Measurements from ENCODE around the gene TRIM63. TPM values are rescaled to one million over a fixed set of nuclear protein-coding genes. Genes with fewer than 3 reads are reported as not detected.

Gene TRIM63
- total and polyA plus RNA-seq, 2 of the 8 experiments (the other 6 are each of a cell fraction or from before 2014, with no cell fraction given) = not detected

- Histone ChIP-seq H3K9me3 (ENCODE audit: insufficient read depth in 2 of 2, low read depth in 1 of 2, low read length in 1 of 2) (no peaks in the 10 kb centered on the region), H3K27me3 (replicated peaks in 1 of 4; ENCODE audit: control insufficient read depth in 3 of 4, extremely low read depth in 1 of 4, insufficient read depth in 3 of 4, low read length in 3 of 4) (peaks cover 0 to 11% (median 7%) of the 10 kb centered on the region in 4 experiments; a peak in 4 of 7 replicates), H3K4me3 (ENCODE audit: extremely low read depth in 1 of 4, insufficient read depth in 2 of 4, low read depth in 3 of 4, low read length in 4 of 4) (peak overlapping the region in 1 of 4 experiments; percentile 92; a peak in 1 of 8 replicates), H3K23ac (ENCODE audit: insufficient read length) (no peak overlapping the region), H2AK5ac (ENCODE audit: low read depth, low read length) (no peak overlapping the region), H3K79me1 (ENCODE audit: low read depth, low read length) (no peaks in the 10 kb centered on the region), H3K4ac (replicated peaks; ENCODE audit: insufficient read length, low read depth, low read length) (no peak overlapping the region), H3K14ac (ENCODE audit: insufficient read length) (no peak overlapping the region), H3K4me2 (ENCODE audit: insufficient read depth in 1 of 2, low read depth in 2 of 2, low read length in 2 of 2) (peak overlapping the region in 1 of 2 experiments; percentile 77; a peak in 2 of 4 replicates), H4K91ac (replicated peaks; ENCODE audit: insufficient read length, low read length) (no peak overlapping the region), H3K56ac (replicated peaks; ENCODE audit: insufficient read length, low read depth, low read length) (no peak overlapping the region), H4K20me1 (replicated peaks in 1 of 2; ENCODE audit: control insufficient read depth in 1 of 2, insufficient read depth in 2 of 2, low read length in 2 of 2) (peaks cover 0 to 1% of the 10 kb centered on the region in 2 experiments), H2BK120ac (replicated peaks; ENCODE audit: low read depth, low read length) (no peak overlapping the region), H2BK5ac (ENCODE audit: low read depth, low read length) (no peak overlapping the region), H3K23me2 (ENCODE audit: low read depth, low read length) (peaks cover 9% of the 10 kb centered on the region), H4K8ac (ENCODE audit: extremely low read depth, insufficient read depth, low read length) (no peak overlapping the region), H3K9ac (replicated peaks in 1 of 4; ENCODE audit: extremely low read depth in 1 of 4, low read depth in 3 of 4, low read length in 3 of 4) (no peak overlapping the region), H2AFZ (ENCODE audit: low read length) (no peak overlapping the region), H2BK15ac (ENCODE audit: low read length) (no peak overlapping the region), H3K36me3 (ENCODE audit: control insufficient read depth in 2 of 4, insufficient read depth in 4 of 4, low read length in 3 of 4) (peaks cover 0 to 4% (median 0%) of the 10 kb centered on the region in 4 experiments; a peak in 2 of 8 replicates), H2BK12ac (ENCODE audit: low read depth, low read length) (no peak overlapping the region), H3K27ac (ENCODE audit: low read depth, low read length) (no peak overlapping the region), H3K18ac (ENCODE audit: extremely low read depth, low read length) (no peak overlapping the region), H3K4me1 (replicated peaks in 1 of 4; ENCODE audit: control insufficient read depth in 3 of 4, insufficient read depth in 4 of 4, low read length in 3 of 4) (peaks cover 0 to 5% (median 3%) of the 10 kb centered on the region in 4 experiments; a peak in 3 of 7 replicates), H2BK20ac (ENCODE audit: low read length) (no peak overlapping the region), H3K79me2 (ENCODE audit: control insufficient read depth in 1 of 2, insufficient read depth in 2 of 2, low read length in 2 of 2) (no peaks in the 10 kb centered on the region), H4K5ac (ENCODE audit: insufficient read length, low read depth, low read length) (no peak overlapping the region)
- DNase-seq (ENCODE audit: low read depth in 1 of 2, low spot score in 2 of 2) = no peak
- ChIA-PET POLR2A (ENCODE audit: partially characterized antibody) (interaction anchor here (0.8 to 1.4 kb wide), 6 partner anchors 13 to 73 kb away, joined by 3 to 4 read pairs (median 3); partner anchors contain the start of gene ZNF593), CTCF (ENCODE audit: partially characterized antibody) (interaction anchor here (1.0 to 11.4 kb wide), 3 partner anchors 34 to 81 kb away, joined by 3 to 154 read pairs (median 7); partner anchors contain the start of gene CATSPER4)
- 80% methylated on average over 5 of the region's 5 CpGs; no CpG with 5 or more reads in 1 of the 2 experiments for WGBS, 2 experiments (ENCODE audit: extremely low coverage in 1 of 2, insufficient coverage in 1 of 2, insufficient read length in 1 of 2, insufficient replicate concordance in 2 of 2, low coverage in 1 of 2, low lambda C conversion rate in 2 of 2, missing lambda C conversion rate in 1 of 2)
- FAIRE-seq = no peak
- no peak for TF ChIP-seq YY1 (IDR thresholded peaks at IDR 0.05; ENCODE audit: low read depth, low read length)
- TF ChIP-seq SAP30 (IDR thresholded peaks at IDR 0.05; ENCODE audit: insufficient read depth, insufficient replicate concordance, low read length) = no peak
- no peak for TF ChIP-seq CHD1 (IDR thresholded peaks at IDR 0.05; ENCODE audit: low read depth, low read length)
- no peak for TF ChIP-seq BACH1 (IDR thresholded peaks at IDR 0.05; ENCODE audit: low read length)
- TF ChIP-seq RNF2 (IDR thresholded peaks at IDR 0.05; ENCODE audit: borderline replicate concordance, low read depth, low read length, missing control alignments, poor library complexity, severe bottlenecking) = no peak
Measured at GRCh38 chr1:26109229-26110164, 42.1 kb upstream of the TRIM63 start.

All from H1 (cell line).